A549 (cell line): ENCODE results near the gene EXOC2.

Experiments
- JUN ChIP-seq, 2 experiments: fragments of >200 bp; sonication (Bioruptor Twin); formaldehyde crosslinking; IDR thresholded peaks; 2 replicates in 1 of 2; 3 replicates in 1 of 2; pipeline ENCODE4 v1.6.1; 2016 to 2017
- JUNB ChIP-seq: fragments of >200 bp; sonication (Bioruptor Twin); formaldehyde crosslinking; IDR thresholded peaks from 2 replicates; pipeline ENCODE4 v1.6.1; 2016
- POLR2A ChIP-seq: IDR thresholded peaks from 2 replicates; pipeline ENCODE4 v1.6.1; 2012; ENCODE audit warnings: mild to moderate bottlenecking, low read length
- RFX5 ChIP-seq: fragments of 450-650 bp; IDR thresholded peaks from 2 replicates; pipeline ENCODE4 v1.7.1; 2014; ENCODE audit warnings: antibody characterized with exemption, mild to moderate bottlenecking, moderate library complexity
- RNF2 ChIP-seq: fragments of 200-600 bp; sonication (generic); IDR thresholded peaks from 2 replicates; pipeline ENCODE4 v1.6.1; 2016; ENCODE audit warnings: low read depth, mild to moderate bottlenecking, antibody characterized with exemption, moderate library complexity, borderline replicate concordance
- TF ChIP-seq, protein P1 (sequence below): fragments of >200 bp; sonication (Bioruptor Twin); formaldehyde crosslinking; IDR thresholded peaks from 3 replicates; pipeline ENCODE4 v1.5.1; 2016
- TF ChIP-seq, protein P2 (sequence below): IDR thresholded peaks from 2 replicates; pipeline ENCODE4 v1.6.1; 2012
- TF ChIP-seq, protein P3 (sequence below): fragments of >200 bp; sonication (Bioruptor Twin); formaldehyde crosslinking; IDR thresholded peaks from 3 replicates; pipeline ENCODE4 v1.6.1; 2016
- TF ChIP-seq, protein P4 (sequence below): fragments of 250-450 bp; sonication (Bioruptor Pico); IDR thresholded peaks from 2 replicates; pipeline ENCODE4 v1.5.0; 2021; ENCODE audit warnings: mild to moderate bottlenecking, moderate library complexity, borderline replicate concordance

DNA sequence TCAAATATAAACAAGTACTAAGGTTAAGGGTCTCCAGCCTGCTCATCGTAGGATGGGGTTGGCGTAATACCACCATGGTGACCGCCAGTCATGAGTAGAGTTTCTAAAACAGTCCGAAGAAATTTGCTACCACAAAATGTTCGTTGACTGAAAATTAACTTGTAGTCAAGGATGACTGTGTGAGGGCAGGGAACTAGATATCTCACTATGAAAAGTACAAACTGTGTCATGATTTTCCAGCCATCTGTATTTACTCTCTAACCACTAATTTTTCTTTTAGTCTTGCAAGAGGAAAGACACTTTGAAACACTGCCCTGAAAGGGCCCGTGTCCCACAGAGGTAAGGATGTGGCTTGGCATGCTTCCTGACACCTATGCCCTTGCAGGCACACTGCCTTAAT is 201.7 kb downstream of the EXOC2 start:
- no peak for TF ChIP-seq RNF2
- TF ChIP-seq, protein P1, sequence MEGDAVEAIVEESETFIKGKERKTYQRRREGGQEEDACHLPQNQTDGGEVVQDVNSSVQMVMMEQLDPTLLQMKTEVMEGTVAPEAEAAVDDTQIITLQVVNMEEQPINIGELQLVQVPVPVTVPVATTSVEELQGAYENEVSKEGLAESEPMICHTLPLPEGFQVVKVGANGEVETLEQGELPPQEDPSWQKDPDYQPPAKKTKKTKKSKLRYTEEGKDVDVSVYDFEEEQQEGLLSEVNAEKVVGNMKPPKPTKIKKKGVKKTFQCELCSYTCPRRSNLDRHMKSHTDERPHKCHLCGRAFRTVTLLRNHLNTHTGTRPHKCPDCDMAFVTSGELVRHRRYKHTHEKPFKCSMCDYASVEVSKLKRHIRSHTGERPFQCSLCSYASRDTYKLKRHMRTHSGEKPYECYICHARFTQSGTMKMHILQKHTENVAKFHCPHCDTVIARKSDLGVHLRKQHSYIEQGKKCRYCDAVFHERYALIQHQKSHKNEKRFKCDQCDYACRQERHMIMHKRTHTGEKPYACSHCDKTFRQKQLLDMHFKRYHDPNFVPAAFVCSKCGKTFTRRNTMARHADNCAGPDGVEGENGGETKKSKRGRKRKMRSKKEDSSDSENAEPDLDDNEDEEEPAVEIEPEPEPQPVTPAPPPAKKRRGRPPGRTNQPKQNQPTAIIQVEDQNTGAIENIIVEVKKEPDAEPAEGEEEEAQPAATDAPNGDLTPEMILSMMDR = no peak
- no peak for TF ChIP-seq RFX5
- TF ChIP-seq JUN (IDR thresholded peaks at IDR 0.05) = no peak
- TF ChIP-seq, protein P2, sequence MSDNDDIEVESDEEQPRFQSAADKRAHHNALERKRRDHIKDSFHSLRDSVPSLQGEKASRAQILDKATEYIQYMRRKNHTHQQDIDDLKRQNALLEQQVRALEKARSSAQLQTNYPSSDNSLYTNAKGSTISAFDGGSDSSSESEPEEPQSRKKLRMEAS = no peak
- TF ChIP-seq, protein P3, sequence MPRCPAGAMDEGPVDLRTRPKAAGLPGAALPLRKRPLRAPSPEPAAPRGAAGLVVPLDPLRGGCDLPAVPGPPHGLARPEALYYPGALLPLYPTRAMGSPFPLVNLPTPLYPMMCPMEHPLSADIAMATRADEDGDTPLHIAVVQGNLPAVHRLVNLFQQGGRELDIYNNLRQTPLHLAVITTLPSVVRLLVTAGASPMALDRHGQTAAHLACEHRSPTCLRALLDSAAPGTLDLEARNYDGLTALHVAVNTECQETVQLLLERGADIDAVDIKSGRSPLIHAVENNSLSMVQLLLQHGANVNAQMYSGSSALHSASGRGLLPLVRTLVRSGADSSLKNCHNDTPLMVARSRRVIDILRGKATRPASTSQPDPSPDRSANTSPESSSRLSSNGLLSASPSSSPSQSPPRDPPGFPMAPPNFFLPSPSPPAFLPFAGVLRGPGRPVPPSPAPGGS = no peak
- no peak for TF ChIP-seq POLR2A
- TF ChIP-seq, protein P4, sequence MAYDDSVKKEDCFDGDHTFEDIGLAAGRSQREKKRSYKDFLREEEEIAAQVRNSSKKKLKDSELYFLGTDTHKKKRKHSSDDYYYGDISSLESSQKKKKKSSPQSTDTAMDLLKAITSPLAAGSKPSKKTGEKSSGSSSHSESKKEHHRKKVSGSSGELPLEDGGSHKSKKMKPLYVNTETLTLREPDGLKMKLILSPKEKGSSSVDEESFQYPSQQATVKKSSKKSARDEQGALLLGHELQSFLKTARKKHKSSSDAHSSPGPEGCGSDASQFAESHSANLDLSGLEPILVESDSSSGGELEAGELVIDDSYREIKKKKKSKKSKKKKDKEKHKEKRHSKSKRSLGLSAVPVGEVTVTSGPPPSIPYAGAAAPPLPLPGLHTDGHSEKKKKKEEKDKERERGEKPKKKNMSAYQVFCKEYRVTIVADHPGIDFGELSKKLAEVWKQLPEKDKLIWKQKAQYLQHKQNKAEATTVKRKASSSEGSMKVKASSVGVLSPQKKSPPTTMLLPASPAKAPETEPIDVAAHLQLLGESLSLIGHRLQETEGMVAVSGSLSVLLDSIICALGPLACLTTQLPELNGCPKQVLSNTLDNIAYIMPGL = no peak
- no peak for TF ChIP-seq JUNB
